RWPE1 (cell line): ENCODE results near the gene HNRNPA1L2.
"Not testable (repeated sequence)": the region's sequence is repeated elsewhere in the genome, so short reads cannot be mapped to it uniquely, and the experiment has no call there.

Source experiments
- CTCF ChIA-PET: fragments of 350-600 bp; sonication (Branson Sonifier 250); formaldehyde crosslinking; extraction: SDS; loops from one replicate; lab custom pipeline; 2021; lab: Yijun Ruan, JAX
- POLR2A ChIA-PET: fragments of 400-600 bp; formaldehyde crosslinking; extraction: SDS; loops from one replicate; lab custom pipeline; 2020; ENCODE audit warnings: antibody characterized with exemption; ENCODE audit not compliant: low non-redundant PET; lab: Yijun Ruan, JAX
- DNase-seq: peaks from one replicate; pipeline ENCODE4 v3.0.0; 2012; ENCODE audit warnings: low spot score
- H3K27ac ChIP-seq: fragments of 450-650 bp; 2 replicates; pipeline ENCODE4 v1.5.1; 2017
- CTCF ChIP-seq: fragments of 450-650 bp; conservative IDR thresholded peaks from 2 replicates; pipeline ENCODE4 v1.5.1; 2017; ENCODE audit warnings: low read depth, mild to moderate bottlenecking

Gene HNRNPA1L2

GRCh38 chr13:52608184-52608583 lies 34.0 kb upstream of the HNRNPA1L2 start:
- CTCF ChIA-PET, DNase-seq, H3K27ac ChIP-seq, POLR2A ChIA-PET: not testable (repeated sequence)

- POLR2A ChIA-PET, H3K27ac ChIP-seq: not testable (repeated sequence)
- DNase-seq: peak; percentile 6
- TF ChIP-seq CTCF: 0 out of 2 replicates have a peak, but pooled peaks have one; percentile 11
- CTCF ChIA-PET: interaction anchor here (0.6 to 0.9 kb wide), 2 partner anchors 236 to 240 kb away, joined by 3 read pairs; partner anchors contain the start of gene PCDH8
Observed at GRCh38 chr13:52609013-52609606, 33.1 kb upstream of the HNRNPA1L2 start.

- POLR2A ChIA-PET, DNase-seq, H3K27ac ChIP-seq, CTCF ChIA-PET: not testable (repeated sequence)
Observed at GRCh38 chr13:52610158-52610557, 32.1 kb upstream of the HNRNPA1L2 start.

GRCh38 chr13:52615134-52615801 lies 27.0 kb upstream of the HNRNPA1L2 start:
- no peak for DNase-seq
- ChIA-PET CTCF (interaction anchor here (0.6 kb wide), 1 partner anchor 179 kb away, joined by 4 read pairs; no protein-coding TSS in a partner anchor), POLR2A (interaction anchor here (0.5 kb wide), 1 partner anchor 38 kb away, joined by 3 read pairs; the partner anchor contains the start of gene SUGT1)
- TF ChIP-seq CTCF: no peak
- no peak overlapping the region for H3K27ac ChIP-seq

GRCh38 chr13:52615812-52616211 lies 26.4 kb upstream of the HNRNPA1L2 start:
- H3K27ac ChIP-seq: peak overlapping the region; percentile 92
- DNase-seq: peak; percentile 2
- POLR2A ChIA-PET: interaction anchor here (0.5 kb wide), 1 partner anchor 37 kb away, joined by 3 read pairs; the partner anchor contains the start of gene SUGT1
- CTCF ChIA-PET: interaction anchor here (0.6 kb wide), 1 partner anchor 179 kb away, joined by 4 read pairs; no protein-coding TSS in a partner anchor
- no peak for TF ChIP-seq CTCF

- CTCF ChIA-PET: interaction anchor here (0.7 to 1.7 kb wide), 2 partner anchors 36 to 390 kb away, joined by 3 to 8 read pairs; partner anchors contain the start of gene SUGT1
Observed at GRCh38 chr13:52617070-52618060, 24.9 kb upstream of the HNRNPA1L2 start.

GRCh38 chr13:52631083-52631690 lies 11.0 kb upstream of the HNRNPA1L2 start:
- POLR2A ChIA-PET, DNase-seq, H3K27ac ChIP-seq: not testable (repeated sequence)
- CTCF ChIA-PET: interaction anchor here (0.6 kb wide), 1 partner anchor 31 kb away, joined by 4 read pairs; no protein-coding TSS in a partner anchor

More at GRCh38 chr13:52617070-52618060, 24.9 kb upstream of the HNRNPA1L2 start:
- peak overlapping the region; percentile 92 for H3K27ac ChIP-seq
- POLR2A ChIA-PET: interaction anchor here (1.0 to 1.1 kb wide), 3 partner anchors 13 to 36 kb away, joined by 4 to 8 read pairs (median 8); partner anchors contain the start of gene SUGT1
- TF ChIP-seq CTCF: no peak
- DNase-seq: peak; percentile 91
